AG08396 (cell line): ENCODE data around the gene PRKAG2.

Experiments
- DNase-seq: peaks from one replicate; pipeline ENCODE4 v3.0.0; 2012; ENCODE audit warnings: low spot score, mixed read lengths

PRKAG2 gene

GRCh38 chr7:151725844-151726651 lies 150.9 kb downstream of the PRKAG2 start:
- DNase-seq, result no peak

DNA sequence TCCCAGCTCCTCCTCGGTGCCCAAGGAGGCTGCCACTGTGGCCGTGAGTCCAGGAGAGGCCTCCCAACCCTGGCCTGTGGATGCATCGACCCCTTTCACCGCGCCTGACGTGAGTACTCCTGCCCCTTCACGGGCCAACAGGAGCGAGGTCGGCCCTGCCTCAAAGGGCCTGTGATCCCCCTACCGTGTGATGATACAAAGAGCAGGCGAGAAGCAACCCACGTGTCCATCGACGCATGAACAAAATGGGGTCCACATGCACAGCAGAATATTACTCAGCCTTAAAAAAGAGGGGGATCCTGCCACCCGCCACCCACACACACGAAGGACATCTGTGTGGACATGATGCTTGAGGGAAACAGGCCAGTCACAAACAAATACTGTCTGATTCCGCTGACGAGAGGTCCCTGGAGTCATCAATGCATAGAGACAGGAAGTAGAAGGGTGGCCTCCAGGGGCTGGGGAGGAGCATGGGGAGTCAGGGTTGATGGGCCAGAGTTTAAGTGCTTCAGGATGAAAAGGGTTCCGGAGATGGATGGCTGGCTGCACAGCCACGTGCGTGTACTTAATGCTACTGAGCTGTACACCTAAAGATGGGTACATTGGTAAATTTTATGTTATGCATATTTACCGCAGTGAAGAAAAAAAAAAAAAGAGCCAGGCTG lies 151.9 kb downstream of the PRKAG2 start:
- no peak for DNase-seq

GRCh38 chr7:151724250-151724915 lies 152.5 kb downstream of the PRKAG2 start:
- DNase-seq, result no peak

GRCh38 chr7:151723321-151723720 lies 153.6 kb downstream of the PRKAG2 start:
- no peak for DNase-seq

DNA sequence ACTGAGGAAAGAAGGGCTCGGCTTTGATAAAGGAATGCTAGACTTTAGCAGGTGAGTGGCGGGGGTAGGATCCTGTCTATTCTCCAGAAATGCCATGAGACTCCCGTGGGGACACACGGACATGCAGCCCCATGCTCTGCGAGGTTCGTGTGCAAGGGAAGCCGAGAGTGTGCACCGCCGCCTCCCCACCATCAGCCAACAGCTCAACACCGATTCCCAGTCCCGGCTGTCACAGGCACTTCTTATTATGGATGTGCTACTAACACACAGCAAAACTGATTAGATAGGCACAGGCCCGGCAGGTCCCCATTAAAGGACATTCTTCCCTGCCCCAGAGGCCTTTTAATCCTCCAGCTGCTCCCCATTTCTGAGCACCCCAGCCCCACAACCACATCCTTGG lies 154.4 kb downstream of the PRKAG2 start:
- no peak for DNase-seq

DNA sequence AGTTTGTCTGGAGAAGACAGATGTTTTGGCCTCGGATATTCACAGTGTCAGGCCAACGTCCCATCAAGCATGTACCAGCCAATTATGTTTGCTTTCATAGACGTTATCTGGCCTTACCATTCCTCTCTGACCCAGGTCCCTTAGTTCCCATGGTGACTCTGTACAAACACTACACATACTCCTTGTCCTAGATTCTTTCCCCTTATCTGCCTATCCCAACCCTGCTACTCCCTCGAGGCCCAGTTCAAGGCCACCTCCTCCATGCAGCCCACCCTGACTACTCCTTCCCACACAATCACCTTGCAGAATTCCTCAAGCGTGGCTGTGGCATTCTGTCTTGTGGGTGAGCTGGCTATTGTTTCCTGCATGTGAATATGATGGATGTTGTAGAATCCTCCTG lies 155.2 kb downstream of the PRKAG2 start:
- no peak for DNase-seq

DNA sequence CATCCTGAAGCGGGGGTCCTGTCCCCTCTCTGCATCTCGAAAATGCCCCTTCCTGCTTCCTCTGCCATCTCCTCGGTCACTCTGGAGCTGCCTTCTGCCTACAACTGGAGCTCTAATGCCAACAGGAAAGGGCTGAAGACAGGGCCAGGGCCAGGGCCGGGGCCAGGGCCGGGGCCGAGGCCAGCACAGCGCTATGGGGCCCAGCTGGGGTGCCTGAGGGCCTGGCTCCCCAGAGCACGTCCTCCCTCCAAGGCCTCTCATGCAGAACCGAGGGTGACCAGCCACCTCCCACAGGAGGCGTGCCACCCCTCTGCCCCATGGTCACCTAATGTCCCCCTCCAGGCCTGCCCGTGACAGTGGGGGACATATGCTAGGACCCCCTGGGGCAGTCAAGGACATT lies 155.7 kb downstream of the PRKAG2 start:
- DNase-seq, result no peak

GRCh38 chr7:151720280-151720679 lies 156.6 kb downstream of the PRKAG2 start:
- no peak for DNase-seq

- DNase-seq, result no peak
Measured at GRCh38 chr7:151719897-151720242, 157.0 kb downstream of the PRKAG2 start.

GRCh38 chr7:151719031-151719896 lies 157.7 kb downstream of the PRKAG2 start:
- DNase-seq, result no peak

DNA sequence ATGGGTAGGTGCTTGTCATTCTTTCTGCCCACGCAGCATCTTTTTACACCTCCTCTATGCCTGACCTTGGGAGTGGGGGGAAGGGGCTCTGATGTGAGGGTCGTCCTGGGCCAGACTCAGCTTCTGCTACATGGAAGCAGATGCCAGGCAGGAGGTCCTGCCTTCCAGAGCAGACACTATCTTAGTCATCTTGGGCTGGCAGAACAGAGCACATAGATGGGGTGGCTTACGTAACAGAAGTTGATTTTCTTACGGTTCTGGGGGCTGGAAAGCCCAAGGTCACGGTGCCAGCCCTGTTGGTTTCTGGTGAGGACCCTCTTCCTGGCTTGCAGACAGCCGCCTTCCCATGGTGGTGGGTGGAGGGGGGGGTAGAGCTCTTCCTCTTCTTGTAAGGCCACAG lies 159.0 kb downstream of the PRKAG2 start:
- DNase-seq, result no peak

- no peak for DNase-seq
Measured at GRCh38 chr7:151717415-151717814, 159.5 kb downstream of the PRKAG2 start.

DNA sequence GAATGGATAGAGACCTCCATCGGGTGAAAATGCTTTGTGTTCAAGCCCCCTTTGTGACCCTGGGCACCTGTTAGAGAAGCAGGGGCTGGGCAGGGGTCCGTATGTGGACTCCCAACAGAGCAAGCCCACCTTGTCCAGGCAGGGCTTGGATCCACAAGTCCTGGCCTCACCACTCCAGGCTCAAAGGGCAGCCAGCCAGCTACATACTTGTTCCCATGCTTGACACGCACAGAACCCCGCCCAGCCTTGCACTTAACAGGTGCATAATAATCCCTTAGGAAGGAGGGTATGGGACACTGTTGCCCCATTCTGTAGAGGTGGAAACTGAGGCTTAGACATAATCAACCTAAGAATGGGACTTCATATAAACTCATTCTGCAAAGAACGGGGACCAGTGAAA lies 160.6 kb downstream of the PRKAG2 start:
- no peak for DNase-seq

- DNase-seq, result no peak
Measured at GRCh38 chr7:151715666-151716315, 161.1 kb downstream of the PRKAG2 start.

GRCh38 chr7:151714201-151714600 lies 162.7 kb downstream of the PRKAG2 start:
- no peak for DNase-seq

GRCh38 chr7:151712810-151713125 lies 164.1 kb downstream of the PRKAG2 start:
- no peak for DNase-seq

- no peak for DNase-seq
Measured at GRCh38 chr7:151711906-151712809, 164.8 kb downstream of the PRKAG2 start.

DNA sequence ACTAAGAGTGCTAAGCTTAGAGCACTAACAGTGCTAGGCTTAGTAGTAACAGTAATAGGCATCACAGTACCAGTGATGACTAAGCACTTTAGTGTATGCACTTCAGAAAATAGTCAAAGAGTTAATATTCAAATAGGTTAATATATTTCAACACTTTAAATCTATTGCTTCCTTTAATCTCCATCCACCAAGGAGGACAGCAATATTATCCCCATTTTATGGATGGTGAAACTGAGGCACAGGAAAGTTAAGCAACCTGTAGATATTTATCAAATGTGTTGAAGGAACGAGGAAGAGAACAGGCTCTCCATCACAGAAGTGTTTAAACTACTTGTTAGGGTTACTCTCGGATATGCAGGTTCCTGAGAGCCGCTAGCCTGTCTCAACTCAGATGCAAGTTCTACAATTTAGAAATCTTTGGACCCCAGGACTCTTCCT lies 165.5 kb downstream of the PRKAG2 start:
- no peak for DNase-seq

DNA sequence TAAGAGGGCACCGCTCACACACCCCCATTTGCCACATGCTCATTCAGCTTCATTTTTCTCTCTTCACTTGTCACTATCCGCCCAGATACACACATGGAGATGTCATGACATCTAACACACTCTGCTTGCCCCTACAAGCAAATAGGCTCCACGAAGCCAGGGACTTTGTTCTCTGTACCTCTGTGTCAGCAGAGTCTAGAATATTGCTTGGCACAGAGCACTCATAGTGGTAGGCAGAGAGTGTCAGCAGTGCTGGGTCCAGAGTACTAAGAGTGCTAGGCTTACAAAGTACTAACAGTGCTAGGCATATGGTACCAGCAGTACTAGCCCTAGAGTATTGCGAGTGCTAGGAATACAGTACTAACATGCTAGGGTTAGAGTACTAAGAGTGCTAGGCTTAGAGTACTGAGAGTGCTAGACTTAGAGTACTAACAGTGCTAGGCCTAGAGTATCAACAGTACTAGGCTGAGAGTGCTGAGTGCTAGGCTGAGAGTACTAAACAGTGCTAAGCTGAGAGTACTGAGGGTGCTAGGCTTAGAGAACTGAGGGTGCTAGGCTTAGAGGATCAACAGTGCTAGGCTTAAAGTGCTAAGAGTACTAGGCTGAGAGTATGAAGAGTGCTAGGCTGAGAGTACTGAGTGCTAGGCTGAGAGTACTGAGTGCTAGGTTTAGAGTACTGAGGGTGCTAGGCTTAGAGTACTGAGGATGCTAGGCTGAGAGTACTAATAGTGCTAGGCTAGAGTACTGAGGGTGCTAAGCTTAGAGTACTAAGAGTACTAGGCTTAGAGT lies 166.1 kb downstream of the PRKAG2 start:
- DNase-seq, result no peak

DNA sequence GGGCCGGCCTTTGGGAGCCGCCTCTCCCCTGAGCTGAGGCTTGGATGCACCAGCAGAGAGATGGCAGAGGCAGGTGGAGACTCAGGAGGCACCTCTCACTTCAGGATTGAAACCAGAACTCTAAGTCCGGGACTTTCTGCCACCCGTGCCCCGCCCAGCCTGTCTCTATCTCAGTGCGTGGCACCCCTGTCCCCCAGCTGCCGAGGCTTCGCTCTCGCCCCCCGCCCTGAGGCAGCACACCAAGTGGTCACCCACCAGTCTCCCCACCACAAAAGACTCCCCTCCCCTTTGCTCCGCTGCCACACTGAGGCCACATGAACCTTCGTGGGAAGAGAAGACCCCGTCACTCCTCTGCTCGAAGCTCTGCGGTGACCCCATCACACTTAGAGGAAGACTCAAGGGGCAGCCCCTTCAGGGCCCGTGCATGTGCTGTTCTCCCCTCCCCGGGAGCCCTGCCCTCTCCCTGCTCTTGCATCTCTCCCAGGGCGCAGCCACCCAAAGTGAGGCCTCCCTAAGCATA lies 166.7 kb downstream of the PRKAG2 start:
- DNase-seq, result no peak
